ENCODE measurements around the gene ZNF467.

Gene ZNF467

GRCh38 chr7:149804106-149804505, 30.7 kb upstream of the ZNF467 start:
- DNase-seq = no peak

- no peak for DNase-seq
Observed at GRCh38 chr7:149803551-149804074, 30.2 kb upstream of the ZNF467 start.

- DNase-seq = no peak
Observed at GRCh38 chr7:149802966-149803365, 29.6 kb upstream of the ZNF467 start.

- no peak for DNase-seq
Observed at GRCh38 chr7:149801816-149802215, 28.4 kb upstream of the ZNF467 start.

- no peak for DNase-seq
Observed at GRCh38 chr7:149801002-149801566, 27.7 kb upstream of the ZNF467 start.

- no peak for DNase-seq
Observed at GRCh38 chr7:149800169-149800555, 26.8 kb upstream of the ZNF467 start.

GRCh38 chr7:149799397-149800168, 26.2 kb upstream of the ZNF467 start:
- DNase-seq = peak; percentile 21 to 41 (median 39)

GRCh38 chr7:149797771-149798170, 24.4 kb upstream of the ZNF467 start:
- no peak for DNase-seq

- no peak for DNase-seq
Observed at GRCh38 chr7:149796287-149796860, 23.0 kb upstream of the ZNF467 start.

- DNase-seq = no peak
Observed at GRCh38 chr7:149795126-149795525, 21.7 kb upstream of the ZNF467 start.

GRCh38 chr7:149794661-149795060, 21.3 kb upstream of the ZNF467 start:
- no peak for DNase-seq

GRCh38 chr7:149793261-149793660, 19.9 kb upstream of the ZNF467 start:
- no peak for DNase-seq

GRCh38 chr7:149792220-149792595, 18.8 kb upstream of the ZNF467 start:
- no peak for DNase-seq

- DNase-seq = no peak
Observed at GRCh38 chr7:149791411-149792219, 18.2 kb upstream of the ZNF467 start.

GRCh38 chr7:149790754-149791360, 17.5 kb upstream of the ZNF467 start:
- no peak for DNase-seq

- no peak for DNase-seq
Observed at GRCh38 chr7:149790146-149790548, 16.8 kb upstream of the ZNF467 start.

GRCh38 chr7:149789101-149789500, 15.7 kb upstream of the ZNF467 start:
- DNase-seq = no peak

- no peak for DNase-seq
Observed at GRCh38 chr7:149788300-149788851, 15.0 kb upstream of the ZNF467 start.

- DNase-seq = no peak
Observed at GRCh38 chr7:149787428-149788299, 14.3 kb upstream of the ZNF467 start.

- no peak for DNase-seq
Observed at GRCh38 chr7:149785983-149786382, 12.6 kb upstream of the ZNF467 start.

- DNase-seq = no peak
Observed at GRCh38 chr7:149785402-149785801, 12.0 kb upstream of the ZNF467 start.

- DNase-seq = no peak
Observed at GRCh38 chr7:149784251-149784608, 10.8 kb upstream of the ZNF467 start.

All from activated CD4-positive, CD25-positive, alpha-beta regulatory T cell (primary cell).